ENCODE data around the gene UCHL3.

UCHL3 gene

GRCh38 chr13:75603038-75603437 lies 53.4 kb downstream of the UCHL3 start:
- no peak overlapping the region for H3K4me3 ChIP-seq (ENCODE audit: low read depth, low read length)

GRCh38 chr13:75607447-75607846 lies 57.9 kb downstream of the UCHL3 start:
- no peak for TF ChIP-seq CTCF (IDR thresholded peaks at IDR 0.05; ENCODE audit: low read depth, low read length)
- no peak overlapping the region for H3K4me3 ChIP-seq (ENCODE audit: low read depth, low read length)

More at GRCh38 chr13:75603038-75603437, 53.4 kb downstream of the UCHL3 start:
- TF ChIP-seq CTCF (IDR thresholded peaks at IDR 0.05; ENCODE audit: low read depth, low read length): no peak

GRCh38 chr13:75610466-75610865 lies 60.9 kb downstream of the UCHL3 start:
- no peak for TF ChIP-seq CTCF (IDR thresholded peaks at IDR 0.05; ENCODE audit: low read depth, low read length)
- no peak overlapping the region for H3K4me3 ChIP-seq (ENCODE audit: low read depth, low read length)

- TF ChIP-seq CTCF (IDR thresholded peaks at IDR 0.05; ENCODE audit: low read depth, low read length): no peak
Observed at GRCh38 chr13:75612354-75612753, 62.8 kb downstream of the UCHL3 start.

GRCh38 chr13:75617230-75617629 lies 67.6 kb downstream of the UCHL3 start:
- no peak for TF ChIP-seq CTCF (IDR thresholded peaks at IDR 0.05; ENCODE audit: low read depth, low read length)
- no peak overlapping the region for H3K4me3 ChIP-seq (ENCODE audit: low read depth, low read length)

More at GRCh38 chr13:75612354-75612753, 62.8 kb downstream of the UCHL3 start:
- H3K4me3 ChIP-seq (ENCODE audit: low read depth, low read length): no peak overlapping the region

- no peak overlapping the region for H3K4me3 ChIP-seq (ENCODE audit: low read depth, low read length)
- TF ChIP-seq CTCF (IDR thresholded peaks at IDR 0.05; ENCODE audit: low read depth, low read length): no peak
Observed at GRCh38 chr13:75618308-75618707, 68.7 kb downstream of the UCHL3 start.

- H3K4me3 ChIP-seq (ENCODE audit: low read depth, low read length): no peak overlapping the region
- no peak for TF ChIP-seq CTCF (IDR thresholded peaks at IDR 0.05; ENCODE audit: low read depth, low read length)
Observed at GRCh38 chr13:75620020-75620419, 70.4 kb downstream of the UCHL3 start.

Data from WI38 (cell line).